ENCODE results near the gene HNF1B. TPM values are rescaled to one million over a fixed set of nuclear protein-coding genes. Genes with fewer than 3 reads are reported as not detected.

HNF1B gene
- total RNA-seq, 1 experiment from 2014 or later: not detected

- DNase-seq (ENCODE audit: extremely low read depth, low read depth): no peak
Observed at GRCh38 chr17:37676115-37676925, 68.5 kb downstream of the HNF1B start.

DNA sequence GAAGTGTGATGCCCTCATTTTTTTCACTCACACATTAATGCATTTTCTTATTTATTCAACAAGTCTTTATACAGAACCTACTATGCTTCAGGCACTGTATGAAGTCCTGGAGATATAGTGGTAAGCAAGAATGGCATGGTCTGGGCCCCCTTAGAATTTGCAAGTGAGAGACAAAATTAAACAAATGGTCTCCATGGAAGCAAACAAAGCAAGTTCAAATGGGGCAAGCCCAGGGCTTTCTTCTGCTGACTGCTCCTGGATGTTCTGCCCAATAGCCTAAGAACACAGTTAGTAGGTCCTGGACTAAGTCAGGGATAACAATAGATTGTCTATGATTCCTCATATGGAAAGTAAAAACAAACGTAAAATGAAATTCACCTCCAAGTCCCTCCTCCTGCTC, 70.3 kb downstream of the HNF1B start:
- DNase-seq (ENCODE audit: extremely low read depth, low read depth): no peak

GRCh38 chr17:37673386-37673785, 71.5 kb downstream of the HNF1B start:
- DNase-seq (ENCODE audit: extremely low read depth, low read depth): no peak

DNA sequence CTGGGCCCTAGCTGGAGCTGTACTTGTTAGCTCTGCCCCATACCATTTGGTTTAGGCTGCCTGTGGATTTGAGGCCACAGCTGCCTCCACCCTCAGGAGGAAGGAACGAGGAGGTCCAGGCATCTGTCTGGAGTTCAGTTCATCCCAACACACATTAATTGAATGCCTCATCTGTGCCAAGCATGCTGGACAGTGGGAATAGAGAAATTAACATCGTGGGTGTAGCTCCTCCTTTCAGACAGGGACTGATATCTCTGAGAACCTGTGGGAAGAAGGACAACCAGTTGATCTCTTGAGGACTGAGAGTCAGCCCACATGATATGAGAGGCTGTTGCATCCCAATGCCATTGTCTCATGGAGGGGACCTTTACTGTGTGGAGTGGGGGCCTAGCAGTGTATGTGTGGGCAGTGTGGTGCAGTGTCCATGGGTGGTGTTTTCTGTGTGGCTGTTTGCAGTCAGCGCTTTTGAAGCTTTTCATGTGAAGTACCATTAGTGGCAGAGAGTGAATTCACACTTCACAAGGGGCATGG, 72.2 kb downstream of the HNF1B start:
- DNase-seq (ENCODE audit: extremely low read depth, low read depth): no peak

DNA sequence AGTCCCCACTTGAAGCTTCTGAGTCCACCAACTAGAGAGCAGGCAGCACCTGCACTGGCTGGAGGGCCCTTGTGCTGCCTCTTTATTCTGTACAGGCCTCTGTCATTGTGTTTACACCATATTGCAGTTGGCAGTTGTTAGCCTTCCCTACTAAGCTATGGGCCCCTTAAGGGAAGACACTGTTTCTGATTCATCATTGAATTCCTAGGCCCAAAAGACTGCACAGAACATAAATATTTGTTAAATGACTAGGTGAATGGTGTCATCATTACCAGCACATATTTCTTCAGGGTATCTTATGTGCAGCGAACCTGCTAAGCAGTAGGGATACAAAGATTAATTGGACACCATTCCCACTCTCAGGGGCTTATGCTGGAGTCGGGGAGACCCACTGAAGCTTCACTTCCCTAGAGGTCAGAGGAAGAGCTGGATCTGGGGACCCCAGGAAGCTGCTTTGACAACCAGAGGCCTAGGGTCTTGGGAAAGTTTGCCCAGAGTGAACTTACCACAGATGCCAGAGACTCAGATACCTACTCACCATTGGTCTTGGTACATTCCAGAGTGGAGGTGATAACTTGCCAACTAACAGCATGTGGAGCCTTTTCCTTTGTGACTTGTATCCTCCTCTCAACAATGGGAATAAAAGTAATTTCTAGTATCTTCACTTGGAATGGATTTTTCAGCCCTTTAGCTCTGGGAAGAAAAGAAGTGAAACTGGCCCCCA, 72.9 kb downstream of the HNF1B start:
- no peak for DNase-seq (ENCODE audit: extremely low read depth, low read depth)

DNA sequence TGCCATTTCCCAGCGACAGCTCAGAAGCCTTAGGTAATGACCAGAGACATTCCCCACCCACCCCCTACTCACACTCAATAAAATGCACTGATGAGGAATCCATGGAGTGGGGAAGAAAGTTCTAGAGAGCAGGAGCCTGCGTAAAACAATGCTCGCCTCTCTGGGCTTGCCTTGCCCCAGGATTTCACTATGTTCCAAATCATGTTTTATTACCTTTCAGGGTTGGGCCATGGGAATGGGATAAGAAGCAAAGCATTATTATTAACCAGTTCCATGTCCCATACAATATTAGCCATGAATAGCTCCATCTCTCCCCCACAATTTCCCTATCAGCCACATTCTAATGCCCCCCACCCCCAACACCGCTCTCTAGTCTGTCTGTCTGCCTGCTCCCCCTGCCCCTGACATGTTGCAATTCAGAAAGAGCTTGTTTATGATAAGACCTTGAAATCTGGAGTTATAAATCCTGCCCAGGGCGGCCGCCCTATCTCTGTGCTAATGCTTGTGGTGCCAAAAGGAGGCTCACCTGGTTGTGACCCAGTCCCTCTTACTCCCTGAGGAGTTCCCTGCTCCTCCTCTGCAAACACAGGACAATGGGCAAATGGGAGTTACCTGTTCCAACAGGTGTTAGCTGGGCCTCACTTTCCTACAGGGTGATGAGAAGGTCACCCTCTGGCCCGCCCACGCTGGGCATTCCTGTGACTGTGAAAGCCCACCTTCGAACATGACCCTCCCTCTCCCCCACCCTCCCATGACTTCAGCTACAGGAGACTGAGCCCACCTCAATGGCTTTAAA, 73.6 kb downstream of the HNF1B start:
- DNase-seq (ENCODE audit: extremely low read depth, low read depth): no peak

GRCh38 chr17:37667039-37667438, 77.8 kb downstream of the HNF1B start:
- no peak for DNase-seq (ENCODE audit: extremely low read depth, low read depth)

- no peak for DNase-seq (ENCODE audit: extremely low read depth, low read depth)
Observed at GRCh38 chr17:37664214-37664613, 80.6 kb downstream of the HNF1B start.

DNA sequence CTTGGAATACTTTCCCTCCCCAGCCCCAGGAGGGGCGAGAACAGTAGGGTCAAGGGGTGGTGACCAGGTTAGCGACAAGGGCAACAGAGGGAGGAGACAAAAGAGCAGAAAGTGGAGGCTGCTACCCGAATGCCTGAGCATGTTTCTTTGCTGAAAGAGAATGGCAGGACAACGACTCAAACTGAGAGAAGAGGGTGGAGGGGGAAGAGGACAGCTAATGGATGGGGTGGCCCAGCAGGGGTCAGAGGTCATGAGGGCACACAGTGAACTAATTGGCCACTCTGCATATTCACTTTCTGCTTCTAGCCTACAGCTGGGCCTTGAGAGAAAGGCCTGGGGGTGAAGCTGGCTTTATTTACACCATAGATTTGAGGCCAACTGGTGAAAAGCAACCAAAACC, 82.5 kb downstream of the HNF1B start:
- no peak for DNase-seq (ENCODE audit: extremely low read depth, low read depth)

DNA sequence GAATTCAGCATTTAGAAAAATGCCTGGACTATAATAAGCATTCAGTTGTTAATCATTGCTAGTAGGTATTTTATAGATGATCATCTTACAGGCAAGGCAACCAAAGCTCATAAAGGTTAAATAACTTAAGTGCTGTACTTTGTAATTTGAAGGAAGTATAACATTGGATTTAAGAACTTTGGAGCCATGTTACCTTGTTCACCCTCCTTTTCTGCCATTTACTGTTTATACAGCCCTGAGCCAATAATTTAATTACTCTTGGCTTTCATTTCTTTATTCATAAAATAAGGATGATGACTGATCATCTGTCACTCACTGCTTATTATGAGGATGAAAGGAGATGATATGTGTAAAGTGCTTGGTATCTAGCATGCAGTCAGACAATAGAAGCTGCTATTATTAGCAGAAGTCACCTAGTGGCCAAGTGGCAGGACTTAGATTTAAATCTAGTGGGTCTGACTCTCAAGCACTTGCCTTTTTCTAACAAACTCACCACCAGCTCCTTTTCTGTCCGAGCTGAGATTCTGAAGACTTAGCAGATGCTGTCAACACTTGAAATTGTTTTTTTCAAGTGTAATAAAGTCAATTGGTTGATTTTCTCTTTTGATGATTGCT, 83.4 kb downstream of the HNF1B start:
- DNase-seq (ENCODE audit: extremely low read depth, low read depth): no peak

GRCh38 chr17:37659925-37660324, 84.9 kb downstream of the HNF1B start:
- DNase-seq (ENCODE audit: extremely low read depth, low read depth): no peak

DNA sequence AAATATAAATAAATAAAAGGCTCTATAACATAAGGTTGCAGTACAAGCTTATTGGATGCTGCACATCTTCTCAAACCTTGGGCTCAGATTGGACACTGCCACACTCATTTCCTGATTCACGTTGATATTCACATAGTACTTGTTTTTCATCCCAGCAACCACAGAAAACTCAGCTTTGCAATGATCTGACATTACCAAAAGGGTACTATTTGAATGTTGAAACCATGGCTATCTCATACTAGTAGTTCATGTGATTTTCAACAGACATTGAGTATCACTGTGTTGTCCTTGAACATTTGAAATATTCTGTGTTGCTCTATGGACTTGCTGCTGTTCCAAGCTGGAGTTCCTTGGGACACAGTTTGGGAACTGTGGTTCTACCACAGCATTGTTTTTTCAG, 87.7 kb downstream of the HNF1B start:
- no peak for DNase-seq (ENCODE audit: extremely low read depth, low read depth)

- no peak for DNase-seq (ENCODE audit: extremely low read depth, low read depth)
Observed at GRCh38 chr17:37651849-37652248, 93.0 kb downstream of the HNF1B start.

GRCh38 chr17:37650419-37651003, 94.3 kb downstream of the HNF1B start:
- DNase-seq (ENCODE audit: extremely low read depth, low read depth): peak; percentile 64

DNA sequence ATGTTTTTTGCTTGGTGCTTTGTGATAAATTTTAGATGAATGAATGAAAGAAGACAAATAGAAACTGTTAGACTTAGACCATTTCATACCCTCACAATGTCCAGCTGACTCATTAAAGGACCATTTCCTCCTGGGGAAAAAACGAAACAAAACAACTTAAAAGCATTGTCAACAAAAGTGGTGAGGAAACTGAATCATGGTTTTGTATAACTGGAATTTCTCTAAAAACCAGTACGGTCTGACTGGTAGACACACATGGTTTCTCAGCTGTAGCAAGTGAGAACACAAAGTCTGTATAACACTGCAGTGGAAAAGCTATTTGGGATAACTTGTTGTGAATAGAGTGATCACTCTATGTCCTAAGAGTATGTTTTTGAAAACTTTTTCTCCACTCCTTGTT, 96.3 kb downstream of the HNF1B start:
- DNase-seq (ENCODE audit: extremely low read depth, low read depth): no peak

DNA sequence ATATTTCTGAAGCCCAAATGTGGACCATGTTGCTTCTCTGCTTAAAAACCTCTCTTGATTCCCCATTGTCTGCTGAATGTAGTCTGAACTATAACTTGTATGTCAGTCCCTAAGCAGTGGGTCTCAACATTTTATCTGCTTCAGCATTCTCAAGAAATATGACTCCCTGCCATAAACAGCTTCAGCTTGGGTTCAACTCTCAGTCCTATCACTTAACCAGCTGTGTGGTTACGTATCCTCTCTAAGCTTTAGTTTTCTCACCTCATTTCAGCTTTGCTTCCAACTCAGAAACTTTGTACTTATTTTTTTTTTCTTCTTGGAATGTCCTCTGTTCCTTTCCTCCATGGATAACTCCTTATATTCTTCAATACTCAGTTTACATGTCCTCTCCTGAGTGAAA, 97.0 kb downstream of the HNF1B start:
- DNase-seq (ENCODE audit: extremely low read depth, low read depth): no peak

- DNase-seq (ENCODE audit: extremely low read depth, low read depth): no peak
Observed at GRCh38 chr17:37643869-37644268, 101.0 kb downstream of the HNF1B start.

DNA sequence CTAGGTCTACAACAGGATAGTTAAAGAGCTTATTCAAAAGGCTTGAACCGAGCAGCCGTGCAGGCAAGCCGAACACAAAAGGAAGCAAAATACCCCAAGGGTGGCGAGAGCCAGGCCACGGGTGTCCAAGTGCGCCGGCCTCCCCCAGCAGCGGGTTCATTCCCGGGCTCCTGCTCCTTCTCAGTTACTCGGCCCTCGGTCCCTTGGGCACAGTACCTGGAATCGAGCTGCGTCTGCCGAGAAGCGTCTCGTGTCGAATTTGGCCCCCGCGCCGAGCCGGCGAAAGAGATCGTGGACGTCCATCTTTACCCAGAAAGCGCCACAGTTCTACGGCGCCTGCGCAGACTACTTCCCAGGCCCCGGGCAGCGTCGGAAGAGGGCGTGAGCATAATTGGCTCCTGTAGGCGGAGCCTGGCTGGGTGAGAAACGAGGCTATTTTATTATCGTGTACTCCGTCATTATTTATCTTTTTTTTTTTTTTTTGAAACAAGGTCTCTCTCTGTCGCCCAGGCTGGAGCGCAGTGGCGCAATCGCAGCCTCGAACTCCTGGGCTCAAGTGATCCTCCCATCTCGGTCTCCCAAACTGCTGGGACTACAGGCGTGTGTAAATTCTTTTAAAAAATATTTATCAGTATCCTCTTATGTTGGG, 101.6 kb downstream of the HNF1B start, which contains the start of gene DDX52:
DDX52 (minus strand) TSS at position 329 of the 649 bp plus-strand sequence; CDS start at position 303, 26 bp downstream.
- peak; percentile 90 for DNase-seq (ENCODE audit: extremely low read depth, low read depth)

DNA sequence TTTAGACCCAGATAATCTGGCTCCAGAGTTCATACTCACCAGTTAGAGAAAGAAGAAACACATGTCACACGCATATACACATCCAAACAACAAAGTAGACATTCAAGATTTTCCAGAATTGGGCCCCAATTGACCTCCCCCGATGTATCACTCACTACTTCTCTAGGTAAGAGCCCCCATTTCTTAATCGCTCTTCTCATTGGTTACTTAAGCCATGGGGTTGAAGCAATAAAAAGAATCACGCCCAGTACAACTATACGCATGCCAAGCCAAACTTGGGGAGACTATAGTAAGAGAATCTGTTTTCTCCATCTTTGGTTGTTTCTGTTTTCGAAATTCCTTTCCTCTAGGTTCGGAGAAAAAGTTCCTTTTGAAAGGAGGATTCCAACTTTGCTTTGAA, 102.2 kb downstream of the HNF1B start:
- peak; percentile 6 for DNase-seq (ENCODE audit: extremely low read depth, low read depth)

DNA sequence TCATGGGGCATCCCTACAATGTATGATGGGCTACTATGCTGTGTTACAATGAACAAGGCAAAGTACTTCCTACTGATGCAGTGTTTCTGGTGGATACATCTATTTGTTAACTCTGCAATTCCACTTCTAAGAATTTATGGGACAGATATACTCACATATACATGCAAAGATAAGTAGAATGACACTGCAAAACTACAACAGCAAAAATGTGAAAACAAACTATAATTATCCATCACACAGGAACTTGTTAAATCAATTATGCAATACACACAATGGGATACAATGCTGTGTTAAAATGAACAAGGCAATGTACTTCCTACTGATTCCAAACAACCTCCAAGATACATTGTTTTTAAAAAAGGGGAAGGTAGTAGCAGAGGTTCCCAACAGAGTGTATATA, 104.8 kb downstream of the HNF1B start:
- no peak for DNase-seq (ENCODE audit: extremely low read depth, low read depth)
